OCI-LY1 (cell line): ENCODE measurements around the gene TRMU.

ENCODE experiments used
- H2AFZ ChIP-seq: fragments of 200-600 bp; sonication (generic), shearing (Covaris generic); 2 replicates; pipeline ENCODE4 v1.6.0; 2014; ENCODE audit warnings: antibody characterized with exemption, mild to moderate bottlenecking, low read length
- H3F3A ChIP-seq: fragments of 200-600 bp; sonication (generic), shearing (Covaris generic); 2 replicates; pipeline ENCODE4 v1.6.0; 2014; ENCODE audit warnings: mild to moderate bottlenecking, antibody characterized with exemption, low read length, moderate library complexity; ENCODE audit not compliant: insufficient read depth
- H3K27ac ChIP-seq: fragments of 200-600 bp; sonication (generic); 2 replicates; pipeline ENCODE4 v1.5.1; 2014; ENCODE audit warnings: low read length, mixed run types, mild to moderate bottlenecking, low read depth; ENCODE audit not compliant: poor library complexity, severe bottlenecking
- H3K27me3 ChIP-seq: fragments of 200-600 bp; sonication (generic); 2 replicates; pipeline ENCODE4 v1.6.0; 2014; ENCODE audit warnings: antibody characterized with exemption, mild to moderate bottlenecking, low read length, moderate library complexity; ENCODE audit not compliant: insufficient read depth
- H3K36me3 ChIP-seq: fragments of 200-600 bp; sonication (generic); 2 replicates; pipeline ENCODE4 v1.6.1; 2014; ENCODE audit warnings: mild to moderate bottlenecking, antibody characterized with exemption, low read length, moderate library complexity, mixed read lengths; ENCODE audit not compliant: insufficient read depth
- H3K4me1 ChIP-seq: fragments of 200-600 bp; sonication (generic); 2 replicates; pipeline ENCODE4 v1.5.1; 2014; ENCODE audit warnings: mild to moderate bottlenecking, low read length, moderate library complexity; ENCODE audit not compliant: insufficient read depth, severe bottlenecking
- H3K4me2 ChIP-seq: fragments of 200-600 bp; sonication (generic), shearing (Covaris generic); 2 replicates; pipeline ENCODE4 v1.6.1; 2014; ENCODE audit warnings: low read length
- H3K4me3 ChIP-seq: fragments of 200-600 bp; sonication (generic); 2 replicates; pipeline ENCODE4 v1.5.1; 2014; ENCODE audit warnings: low read length, low read depth, mild to moderate bottlenecking, mixed read lengths; ENCODE audit not compliant: poor library complexity, severe bottlenecking
- H3K79me2 ChIP-seq: fragments of 200-600 bp; shearing (Covaris generic); 2 replicates; pipeline ENCODE4 v1.6.1; 2016; ENCODE audit warnings: mixed run types, low read length, mixed read lengths; ENCODE audit not compliant: insufficient read depth
- H3K9ac ChIP-seq: fragments of 200-600 bp; sonication (generic), shearing (Covaris generic); 2 replicates; pipeline ENCODE4 v1.6.1; 2014; ENCODE audit warnings: mild to moderate bottlenecking, low read length, mixed read lengths
- H3K9me2 ChIP-seq: fragments of 200-600 bp; sonication (generic), shearing (Covaris generic); 2 replicates; pipeline ENCODE4 v1.6.1; 2014; ENCODE audit warnings: low read depth, mild to moderate bottlenecking, low read length, mixed read lengths
- H3K9me3 ChIP-seq: fragments of 200-600 bp; shearing (Covaris generic); 2 replicates; pipeline ENCODE4 v1.6.1; 2014; ENCODE audit warnings: low read length, mixed read lengths
- H4K20me1 ChIP-seq: fragments of 200-600 bp; sonication (generic), shearing (Covaris generic); 2 replicates; pipeline ENCODE4 v1.6.0; 2016; ENCODE audit warnings: mild to moderate bottlenecking, low read length; ENCODE audit not compliant: insufficient read depth
- CTCF ChIP-seq: fragments of 200-600 bp; sonication (generic), shearing (Covaris generic); IDR thresholded peaks from 2 replicates; pipeline ENCODE4 v1.5.1; 2017; ENCODE audit warnings: mild to moderate bottlenecking, antibody characterized with exemption, low read length, moderate library complexity, mixed read lengths
- EZH2 ChIP-seq: fragments of 200-600 bp; sonication (generic), shearing (Covaris generic); IDR thresholded peaks from 2 replicates; pipeline ENCODE4 v1.8.0; 2017; ENCODE audit warnings: borderline replicate concordance, mixed run types, mild to moderate bottlenecking, antibody characterized with exemption, low read length, moderate library complexity, mixed read lengths

Gene TRMU

DNA sequence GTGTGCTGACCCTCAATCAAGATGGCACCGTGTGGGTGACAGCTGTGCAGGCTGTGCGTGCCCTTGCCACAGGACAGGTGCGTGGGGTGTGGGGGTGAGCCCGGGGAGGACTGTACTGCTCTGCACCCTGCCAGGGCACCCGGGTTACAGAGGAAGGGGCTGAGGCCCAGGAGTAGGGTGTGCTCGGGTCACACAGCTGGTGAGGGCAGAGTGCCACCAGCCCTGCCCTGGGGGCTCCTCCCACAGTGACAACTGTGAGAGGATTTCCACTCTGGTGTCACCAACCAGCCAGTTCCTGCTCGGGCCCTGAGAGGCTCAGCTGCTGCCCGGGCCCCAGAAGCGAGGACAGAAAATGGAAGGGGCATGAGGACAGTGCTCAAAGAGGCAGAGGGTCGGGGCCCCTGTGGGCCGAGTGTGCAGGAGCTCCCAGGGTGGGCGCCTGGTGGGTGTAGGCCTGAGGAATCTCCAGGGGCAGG is 20.5 kb downstream of the TRMU start:
- Histone ChIP-seq H3K79me2 (no peaks in the 10 kb centered on the region), H2AFZ (no peak overlapping the region), H3K27ac (no peak overlapping the region), H4K20me1 (no peaks in the 10 kb centered on the region), H3F3A (no peaks in the 10 kb centered on the region), H3K36me3 (peaks cover 70% of the 10 kb centered on the region), H3K27me3 (no peaks in the 10 kb centered on the region), H3K9me2 (no peaks in the 10 kb centered on the region), H3K4me1 (peaks cover 11% of the 10 kb centered on the region), H3K9me3 (no peaks in the 10 kb centered on the region), H3K9ac (no peak overlapping the region), H3K4me2 (no peak overlapping the region), H3K4me3 (no peak overlapping the region)
- TF ChIP-seq CTCF (no peak), EZH2 (no peak)

DNA sequence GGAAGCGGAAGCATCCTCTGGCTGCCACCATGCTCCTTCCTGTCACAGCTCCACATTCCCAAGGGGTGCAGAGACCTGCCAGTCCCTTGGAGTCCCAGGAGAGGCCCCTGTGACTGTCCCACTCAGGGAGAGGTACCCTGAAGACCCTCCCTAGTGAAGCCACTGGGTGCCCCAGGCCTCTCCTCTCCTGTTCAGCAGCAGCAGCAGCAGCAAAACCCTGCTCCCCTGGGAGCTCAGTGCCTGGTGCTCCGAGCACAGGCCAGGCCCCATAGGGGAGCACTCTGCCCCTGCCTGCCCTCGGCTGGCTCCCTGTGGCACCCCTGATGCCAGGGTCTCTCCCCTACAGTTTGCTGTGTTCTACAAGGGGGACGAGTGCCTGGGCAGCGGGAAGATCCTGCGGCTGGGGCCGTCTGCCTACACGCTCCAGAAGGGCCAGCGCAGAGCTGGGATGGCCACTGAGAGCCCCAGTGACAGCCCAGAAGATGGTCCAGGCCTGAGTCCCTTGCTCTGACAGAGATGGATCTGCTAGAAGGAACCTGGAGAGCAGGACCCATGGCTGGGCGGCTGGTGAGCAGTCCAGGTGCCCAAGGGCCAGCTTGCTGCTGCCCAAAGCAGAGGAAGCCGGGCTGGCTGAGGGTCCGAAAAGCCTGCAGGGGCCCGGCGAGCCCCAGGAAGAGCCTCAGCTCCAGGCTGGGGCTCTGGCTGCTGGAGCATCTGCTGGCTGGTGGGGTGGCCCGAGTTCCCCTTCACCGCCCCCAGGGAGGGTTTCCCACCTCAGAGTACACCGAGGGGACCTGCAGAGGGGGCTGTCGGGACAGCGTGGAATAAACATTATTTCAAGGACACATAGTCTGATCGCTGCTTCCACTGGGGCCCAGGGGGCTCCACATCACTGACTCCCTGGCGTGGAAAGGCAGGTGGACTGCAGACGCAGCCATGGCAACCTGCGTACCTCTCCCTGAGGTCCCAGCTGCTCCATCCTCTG is 21.3 kb downstream of the TRMU start:
- Histone ChIP-seq H3K79me2 (no peaks in the 10 kb centered on the region), H3K9ac (no peak overlapping the region), H2AFZ (no peak overlapping the region), H3K36me3 (peaks cover 62% of the 10 kb centered on the region), H3K9me3 (no peaks in the 10 kb centered on the region), H3K27me3 (no peaks in the 10 kb centered on the region), H3K4me3 (no peak overlapping the region), H3K9me2 (no peaks in the 10 kb centered on the region), H4K20me1 (no peaks in the 10 kb centered on the region), H3K4me2 (no peak overlapping the region), H3K4me1 (peaks cover 13% of the 10 kb centered on the region), H3K27ac (no peak overlapping the region), H3F3A (no peaks in the 10 kb centered on the region)
- TF ChIP-seq CTCF = no peak
- TF ChIP-seq EZH2 = no peak

- H3K27ac ChIP-seq = no peak overlapping the region
- H3K9ac ChIP-seq = no peak overlapping the region
- no peaks in the 10 kb centered on the region for H4K20me1 ChIP-seq
- no peaks in the 10 kb centered on the region for H3K27me3 ChIP-seq
- no peak overlapping the region for H3K4me3 ChIP-seq
- no peak overlapping the region for H2AFZ ChIP-seq
- no peaks in the 10 kb centered on the region for H3K9me2 ChIP-seq
- TF ChIP-seq EZH2 = no peak
- no peak for TF ChIP-seq CTCF
- no peaks in the 10 kb centered on the region for H3F3A ChIP-seq
- no peak overlapping the region for H3K4me2 ChIP-seq
- H3K79me2 ChIP-seq = no peaks in the 10 kb centered on the region
- peaks cover 19% of the 10 kb centered on the region for H3K4me1 ChIP-seq
- peaks cover 51% of the 10 kb centered on the region for H3K36me3 ChIP-seq
- H3K9me3 ChIP-seq = no peaks in the 10 kb centered on the region
Measured at GRCh38 chr22:46357711-46358520, 22.4 kb downstream of the TRMU start.
